ENCODE measurements around the gene TTN. TPM values are rescaled to one million over a fixed set of nuclear protein-coding genes. Genes with fewer than 3 reads are reported as not detected.

The TTN gene
- total and polyA plus RNA-seq, 8 donors, result 0.96 to 13.8 (median 8.3) TPM

DNA sequence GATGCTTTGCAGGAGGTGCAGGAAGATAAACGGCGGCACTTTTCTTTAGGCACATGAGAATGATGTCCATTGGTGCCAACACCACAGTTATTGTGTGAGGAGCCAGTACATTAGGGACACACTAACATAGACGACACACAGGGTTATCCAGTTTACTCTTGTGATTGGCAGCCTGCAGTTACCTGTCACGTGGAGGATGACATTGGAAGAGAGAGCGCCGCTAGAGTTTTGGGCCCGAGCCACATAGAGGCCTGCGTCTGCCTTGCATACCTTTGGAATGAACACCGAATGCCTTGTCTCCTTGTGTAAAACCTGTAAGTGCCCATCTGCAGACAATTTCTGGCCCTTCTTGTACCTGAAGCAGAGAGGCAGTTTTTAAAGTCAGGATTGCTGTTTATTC lies 26.9 kb upstream of the TTN start:
- Histone ChIP-seq H3K36me3 (peaks cover 0 to 8% (median 0%) of the 10 kb centered on the region in 3 donors), H3K4me1 (no peaks in the 10 kb centered on the region), H3K9me3 (no peaks in the 10 kb centered on the region), H3K4me3 (no peak overlapping the region), H3K27me3 (no peaks in the 10 kb centered on the region), H3K27ac (no peak overlapping the region)
- no peak for FAIRE-seq
- ATAC-seq, result no peak
- TF ChIP-seq, protein P1, sequence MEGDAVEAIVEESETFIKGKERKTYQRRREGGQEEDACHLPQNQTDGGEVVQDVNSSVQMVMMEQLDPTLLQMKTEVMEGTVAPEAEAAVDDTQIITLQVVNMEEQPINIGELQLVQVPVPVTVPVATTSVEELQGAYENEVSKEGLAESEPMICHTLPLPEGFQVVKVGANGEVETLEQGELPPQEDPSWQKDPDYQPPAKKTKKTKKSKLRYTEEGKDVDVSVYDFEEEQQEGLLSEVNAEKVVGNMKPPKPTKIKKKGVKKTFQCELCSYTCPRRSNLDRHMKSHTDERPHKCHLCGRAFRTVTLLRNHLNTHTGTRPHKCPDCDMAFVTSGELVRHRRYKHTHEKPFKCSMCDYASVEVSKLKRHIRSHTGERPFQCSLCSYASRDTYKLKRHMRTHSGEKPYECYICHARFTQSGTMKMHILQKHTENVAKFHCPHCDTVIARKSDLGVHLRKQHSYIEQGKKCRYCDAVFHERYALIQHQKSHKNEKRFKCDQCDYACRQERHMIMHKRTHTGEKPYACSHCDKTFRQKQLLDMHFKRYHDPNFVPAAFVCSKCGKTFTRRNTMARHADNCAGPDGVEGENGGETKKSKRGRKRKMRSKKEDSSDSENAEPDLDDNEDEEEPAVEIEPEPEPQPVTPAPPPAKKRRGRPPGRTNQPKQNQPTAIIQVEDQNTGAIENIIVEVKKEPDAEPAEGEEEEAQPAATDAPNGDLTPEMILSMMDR (IDR thresholded peaks at IDR 0.05), result no peak
- 81 to 91% methylated on average over 9 of the region's 9 CpGs for WGBS, 2 donors
- intact Hi-C loops (cut with DNase I), result no loop called here
- no peak for DNase-seq

DNA sequence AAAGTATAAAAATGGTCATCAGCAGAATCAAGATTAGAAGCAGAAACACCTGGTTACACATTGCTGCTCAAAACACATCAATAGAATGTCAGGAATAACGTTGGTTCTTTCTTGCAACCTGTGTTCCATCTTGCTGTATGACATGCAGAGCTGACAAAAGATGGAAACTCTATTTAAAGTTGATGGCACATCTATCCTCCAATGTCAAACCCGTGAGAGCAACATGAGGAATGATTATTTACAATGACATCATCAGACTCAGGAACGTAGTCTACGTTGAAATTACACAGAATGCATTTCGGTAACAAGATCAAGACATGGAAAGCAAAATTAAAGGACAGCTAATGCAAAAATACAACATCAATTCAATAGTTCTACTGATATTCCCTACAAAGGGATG lies 26.2 kb upstream of the TTN start:
- ATAC-seq (no peak), FAIRE-seq (no peak), DNase-seq (no peak)
- H3K4me1 ChIP-seq, result no peaks in the 10 kb centered on the region
- no peaks in the 10 kb centered on the region for H3K9me3 ChIP-seq
- no peak overlapping the region for H3K27ac ChIP-seq
- H3K36me3 ChIP-seq, result peaks cover 0 to 8% (median 0%) of the 10 kb centered on the region in 3 donors
- TF ChIP-seq, protein P1 (IDR thresholded peaks at IDR 0.05), result no peak
- 69 to 79% methylated on average over 5 of the region's 5 CpGs for whole genome bisulfite sequencing, 2 donors
- H3K4me3 ChIP-seq, result no peak overlapping the region
- no peaks in the 10 kb centered on the region for H3K27me3 ChIP-seq
- intact Hi-C loops (cut with DNase I), result no loop called here

DNA sequence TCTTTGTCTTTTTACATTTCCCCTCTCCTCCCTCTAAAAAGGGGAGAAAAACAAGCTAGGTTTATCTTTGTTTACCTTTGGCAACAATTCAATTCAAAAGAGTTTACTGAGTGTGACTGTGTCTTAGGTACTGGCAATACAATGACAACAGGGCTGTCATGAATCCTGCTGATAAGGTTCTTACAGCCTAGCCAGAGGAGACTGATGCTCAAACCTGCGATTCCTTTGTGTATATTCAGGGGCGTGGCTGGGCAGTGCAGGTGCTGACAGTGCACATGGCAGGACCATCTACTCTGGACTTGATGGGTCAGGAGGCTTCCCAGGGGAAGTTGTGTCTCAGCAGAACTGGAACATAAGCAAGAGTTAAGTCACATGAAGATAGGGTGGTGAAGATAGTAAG lies 23.2 kb upstream of the TTN start:
- ATAC-seq (no peak), FAIRE-seq (no peak), DNase-seq (no peak)
- Histone ChIP-seq H3K4me3 (no peak overlapping the region), H3K4me1 (no peaks in the 10 kb centered on the region), H3K9me3 (no peaks in the 10 kb centered on the region), H3K36me3 (no peaks in the 10 kb centered on the region), H3K27ac (no peak overlapping the region), H3K27me3 (no peaks in the 10 kb centered on the region)
- intact Hi-C loops (cut with DNase I), result no loop called here
- TF ChIP-seq, protein P1 (IDR thresholded peaks at IDR 0.05), result no peak
- 61 to 76% methylated on average over 2 of the region's 2 CpGs for WGBS, 2 donors

DNA sequence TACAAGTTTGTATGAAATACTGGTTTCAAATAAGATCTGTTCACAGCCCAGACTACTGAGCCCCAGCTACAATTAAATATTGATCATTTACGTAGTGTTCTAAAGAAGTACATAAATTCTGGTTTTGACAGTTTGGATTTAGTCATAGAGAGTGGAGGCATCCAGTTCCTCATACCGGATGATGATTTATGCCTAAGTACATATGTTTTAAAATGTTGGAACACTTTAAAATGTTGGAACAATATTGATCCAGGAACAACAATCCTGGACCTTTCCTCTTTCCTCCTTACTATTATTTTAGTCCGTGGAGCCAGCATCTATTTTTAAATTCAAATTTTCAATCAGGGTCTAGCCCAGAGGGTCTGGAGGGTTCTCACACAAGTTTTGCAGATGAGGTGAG lies 22.8 kb upstream of the TTN start:
- no peak overlapping the region for H3K4me3 ChIP-seq
- H3K9me3 ChIP-seq, result no peaks in the 10 kb centered on the region
- no peaks in the 10 kb centered on the region for H3K4me1 ChIP-seq
- DNase-seq (no peak), ATAC-seq (no peak), FAIRE-seq (no peak)
- H3K27ac ChIP-seq, result no peak overlapping the region
- no peaks in the 10 kb centered on the region for H3K27me3 ChIP-seq
- no peaks in the 10 kb centered on the region for H3K36me3 ChIP-seq
- TF ChIP-seq, protein P1 (IDR thresholded peaks at IDR 0.05), result no peak
- WGBS, 2 donors, result 54 to 70% methylated on average over 3 of the region's 3 CpGs
- intact Hi-C loops (cut with DNase I), result no loop called here

DNA sequence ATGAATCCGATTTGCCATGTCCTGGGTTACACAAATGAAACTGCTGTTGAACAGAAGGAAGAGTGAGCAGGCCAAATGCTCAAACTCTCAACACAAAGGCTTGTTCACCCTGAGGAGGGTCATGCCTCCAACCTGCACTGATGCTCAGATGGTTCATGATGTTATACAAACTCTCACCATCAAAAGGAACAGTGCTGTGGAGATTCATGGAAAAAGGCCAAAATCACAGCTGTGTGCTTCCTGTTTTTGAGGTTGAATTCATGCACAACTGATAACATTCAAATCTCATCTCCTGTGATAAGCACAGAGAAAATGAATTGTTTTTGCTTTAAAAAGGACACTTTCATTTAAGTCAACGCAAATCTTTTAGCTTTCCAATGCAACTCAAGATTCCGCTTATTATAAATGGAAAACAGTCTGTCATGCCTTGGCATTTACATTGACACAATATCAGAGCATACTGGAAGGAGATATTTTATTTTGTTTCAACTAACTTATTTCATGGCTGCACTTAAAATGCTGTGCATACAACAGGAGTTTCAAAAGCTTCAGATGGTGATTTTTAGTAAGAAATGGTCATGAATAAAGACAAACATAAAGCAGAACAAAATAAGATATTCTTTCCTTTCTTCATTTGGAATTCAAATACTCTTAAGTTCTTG lies 22.2 kb upstream of the TTN start:
- ATAC-seq (no peak), DNase-seq (no peak), FAIRE-seq (no peak)
- intact Hi-C loops (cut with DNase I), result no loop called here
- H3K9me3 ChIP-seq, result no peaks in the 10 kb centered on the region
- no peak overlapping the region for H3K27ac ChIP-seq
- H3K27me3 ChIP-seq, result no peaks in the 10 kb centered on the region
- no peaks in the 10 kb centered on the region for H3K4me1 ChIP-seq
- H3K36me3 ChIP-seq, result no peaks in the 10 kb centered on the region
- TF ChIP-seq, protein P1 (IDR thresholded peaks at IDR 0.05), result no peak
- H3K4me3 ChIP-seq, result no peak overlapping the region
- 82 to 87% methylated on average over 3 of the region's 3 CpGs for WGBS, 2 donors
